NT2/D1 (cell line): ENCODE measurements around the gene ADAMTS2.

Experiments
- YY1 ChIP-seq: IDR thresholded peaks from 2 replicates; pipeline ENCODE4 v1.6.1; 2011; ENCODE audit not compliant: insufficient read length, insufficient read depth
- ZNF274 ChIP-seq: IDR thresholded peaks from 2 replicates; pipeline ENCODE4 v1.6.1; 2011; ENCODE audit warnings: mild to moderate bottlenecking, low read depth, low read length

DNA sequence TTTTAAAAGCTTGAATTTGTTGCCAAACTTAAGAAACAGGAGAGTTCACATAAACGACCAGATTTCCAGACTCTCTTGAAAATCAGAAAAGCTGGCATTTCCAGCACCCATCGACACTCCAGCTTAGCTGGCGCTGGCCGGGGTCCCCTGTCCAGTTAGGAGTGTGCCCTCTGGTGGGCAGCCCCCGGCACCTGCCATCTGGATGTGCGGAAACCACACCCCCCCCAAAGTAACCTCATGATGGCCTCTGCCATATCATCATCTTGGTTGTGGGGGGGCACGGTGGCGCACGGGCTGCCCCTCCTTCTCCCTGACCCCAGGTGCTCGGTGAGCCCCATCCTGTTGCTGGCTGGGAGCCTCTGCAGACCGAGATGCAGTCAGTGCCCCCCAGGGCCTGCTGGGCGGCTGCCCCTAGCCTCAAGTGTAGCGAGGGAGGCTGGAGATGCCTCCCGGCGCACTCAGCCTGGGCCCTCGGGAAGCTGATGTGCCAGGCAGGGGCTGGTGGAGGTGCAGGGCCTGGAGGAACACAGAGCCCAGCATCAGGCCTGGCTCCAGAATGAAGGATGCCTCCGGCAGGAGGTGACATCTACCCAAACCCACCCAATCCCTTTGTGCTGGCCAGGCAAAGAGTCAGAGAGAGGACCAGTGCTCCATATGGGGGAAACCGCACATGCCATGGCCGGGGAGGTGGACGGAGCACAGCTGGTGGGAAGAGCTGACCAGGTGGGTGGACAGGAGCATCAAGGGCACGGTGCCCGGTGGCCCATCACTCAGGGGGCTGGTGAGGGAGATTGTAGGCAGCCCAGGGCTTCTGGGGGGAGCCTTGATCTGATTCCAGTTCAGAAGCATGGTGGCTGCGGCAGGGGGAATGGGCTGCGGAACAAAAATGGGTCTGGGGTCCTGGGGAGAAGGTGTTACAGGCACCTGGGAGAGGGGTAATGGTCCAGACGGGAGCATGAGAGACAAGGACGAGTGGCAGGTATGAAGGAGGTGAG lies 70.6 kb downstream of the ADAMTS2 start:
- TF ChIP-seq ZNF274 = no peak
- no peak for TF ChIP-seq YY1
